Prostate gland (tissue), 2 donors: ENCODE data around the gene GALNT2. TPM values are rescaled to one million over a fixed set of nuclear protein-coding genes. Genes with fewer than 3 reads are reported as not detected.

Source experiments
- DNase-seq: peaks from one replicate; pipeline ENCODE4 v3.0.0-alpha.2; 2019; ENCODE audit warnings: low spot score
- H3K27ac ChIP-seq, 2 donors: fragments of 200-600 bp; sonication (generic); 2 replicates each; pipeline ENCODE4 v1.5.1; 2017 to 2019
- H3K27me3 ChIP-seq: fragments of 200-600 bp; sonication (generic); replicated peaks from 2 replicates; pipeline ENCODE4 v1.5.1; 2019; ENCODE audit not compliant: insufficient read depth
- H3K36me3 ChIP-seq, 2 donors: fragments of 200-600 bp; sonication (generic); 1 replicate in 1 of 2; 2 replicates in 1 of 2; pipeline versions ENCODE4 v1.5.1 to v1.8.1; 2017 to 2019
- H3K4me1 ChIP-seq: fragments of 200-600 bp; sonication (generic); replicated peaks from 2 replicates; pipeline ENCODE4 v1.5.1; 2019
- H3K4me3 ChIP-seq, 2 donors: fragments of 200-600 bp; sonication (generic); 2 replicates each; pipeline ENCODE4 v1.5.1; 2017 to 2019
- H3K9me3 ChIP-seq: fragments of 200-600 bp; sonication (generic); 2 replicates; pipeline ENCODE4 v1.5.1; 2017
- CTCF ChIP-seq, 4 experiments: fragments of 200-600 bp in 2 of 4; fragments of 450-650 bp in 2 of 4; sonication (generic) in 2 of 4; IDR thresholded peaks; 1 replicate in 3 of 4; 2 replicates in 1 of 4; pipeline ENCODE4 v1.5.1; 2016 to 2019; ENCODE audit warnings: antibody characterized with exemption in 4 of 4, mild to moderate bottlenecking in 2 of 4, moderate library complexity in 2 of 4
- POLR2A ChIP-seq: fragments of 450-650 bp; IDR thresholded peaks from one replicate; pipeline ENCODE4 v1.6.1; 2016; ENCODE audit warnings: antibody characterized with exemption, mild to moderate bottlenecking
- POLR2AphosphoS5 ChIP-seq: sonication (generic); formaldehyde crosslinking; IDR thresholded peaks from one replicate; pipeline ENCODE4 v1.6.1; 2017; ENCODE audit warnings: antibody characterized with exemption
- WGBS: methylation state at CpG from one replicate; pipeline ENCODE4 v1.1.5; 2018; 5-methylcytosine and 5-hydroxymethylcytosine counted together
- intact Hi-C: fragments of 100-400 bp; cut with DNase I; formaldehyde crosslinking; loops from one replicate; pipeline ENCODE4 v1.14.2; 2022
- total RNA-seq, 2 donors: library from RNA; depleted of rRNA; stranded (reverse); fragments of >200 nt; gene quantifications; one replicate each; pipeline ENCODE4 v1.1.0, GENCODE V29; 2016

The GALNT2 gene
- total RNA-seq, 2 donors from 2014 or later, result 34.1 to 125 TPM

GRCh38 chr1:230136453-230137336 is 69.7 kb downstream of the GALNT2 start:
- no peak overlapping the region for H3K27ac ChIP-seq
- intact Hi-C loops, result no loop called here
- no peak for DNase-seq
- no peaks in the 10 kb centered on the region for H3K27me3 ChIP-seq
- no peaks in the 10 kb centered on the region for H3K4me1 ChIP-seq
- no peak overlapping the region for H3K4me3 ChIP-seq
- H3K9me3 ChIP-seq, result no peaks in the 10 kb centered on the region
- WGBS, result 79% methylated on average over 34 of the region's 34 CpGs
- H3K36me3 ChIP-seq, result no peaks in the 10 kb centered on the region
- no peak for TF ChIP-seq CTCF (IDR thresholded peaks at IDR 0.05)
- no peak for TF ChIP-seq POLR2A
- TF ChIP-seq POLR2AphosphoS5, result no peak

- H3K27me3 ChIP-seq, result no peaks in the 10 kb centered on the region
- H3K4me1 ChIP-seq, result no peaks in the 10 kb centered on the region
- H3K4me3 ChIP-seq, result no peak overlapping the region
- TF ChIP-seq POLR2AphosphoS5 (no peak), CTCF (IDR thresholded peaks at IDR 0.05) (no peak), POLR2A (no peak)
- no peaks in the 10 kb centered on the region for H3K36me3 ChIP-seq
- DNase-seq, result no peak
- no peaks in the 10 kb centered on the region for H3K9me3 ChIP-seq
- no peak overlapping the region for H3K27ac ChIP-seq
- intact Hi-C loops, result no loop called here
- 40% methylated on average over 4 of the region's 4 CpGs for WGBS
Observed at GRCh38 chr1:230137337-230137815, 70.3 kb downstream of the GALNT2 start.

GRCh38 chr1:230138561-230139239 is 71.7 kb downstream of the GALNT2 start:
- WGBS, result 96% methylated on average over 7 of the region's 7 CpGs
- H3K4me1 ChIP-seq, result no peaks in the 10 kb centered on the region
- intact Hi-C loops, result no loop called here

GRCh38 chr1:230139315-230139714 is 72.3 kb downstream of the GALNT2 start:
- H3K9me3 ChIP-seq, result no peaks in the 10 kb centered on the region
- whole genome bisulfite sequencing, result 95% methylated on average over 4 of the region's 4 CpGs
- no peak overlapping the region for H3K4me3 ChIP-seq
- H3K36me3 ChIP-seq, result no peaks in the 10 kb centered on the region
- no peak for DNase-seq
- intact Hi-C loops, result no loop called here
- no peak overlapping the region for H3K27ac ChIP-seq
- TF ChIP-seq CTCF (IDR thresholded peaks at IDR 0.05) (no peak), POLR2A (no peak), POLR2AphosphoS5 (no peak)
- H3K4me1 ChIP-seq, result no peaks in the 10 kb centered on the region
- H3K27me3 ChIP-seq, result no peaks in the 10 kb centered on the region

More at GRCh38 chr1:230138561-230139239, 71.7 kb downstream of the GALNT2 start:
- H3K9me3 ChIP-seq, result no peaks in the 10 kb centered on the region
- H3K36me3 ChIP-seq, result no peaks in the 10 kb centered on the region
- H3K4me3 ChIP-seq, result no peak overlapping the region
- no peak for TF ChIP-seq POLR2A
- TF ChIP-seq CTCF (IDR thresholded peaks at IDR 0.05), result no peak
- no peak for TF ChIP-seq POLR2AphosphoS5
- H3K27me3 ChIP-seq, result no peaks in the 10 kb centered on the region
- DNase-seq, result no peak
- no peak overlapping the region for H3K27ac ChIP-seq
